Pancreas (tissue), 10 donors: Measurements from ENCODE around the gene ADRM1. TPM values are rescaled to one million over a fixed set of nuclear protein-coding genes. Genes with fewer than 3 reads are reported as not detected.

Experiments used
- ATAC-seq, 4 donors: fragments of 200-7000 bp; cut with Tn5 transposase; one replicate each; pipeline versions ENCODE4 v1.8.0 to v1.9.1; 2020; ENCODE audit warnings: mild to moderate bottlenecking in 4 of 4, moderate library complexity in 4 of 4
- DNase-seq, 6 donors: peaks; one replicate each; pipeline ENCODE4 v3.0.0-alpha.2; 2020
- FAIRE-seq: peaks from 2 replicates; lab custom pipeline; 2012; peaks lifted over from hg19 to GRCh38; lab: Jason Lieb, UNC
- H3K27ac ChIP-seq, 4 donors: fragments of 200-600 bp; sonication (generic); 1 replicate in 3 of 4; 2 replicates in 1 of 4; pipeline versions ENCODE4 v1.5.0 to v1.8.0; 2020
- H3K27me3 ChIP-seq, 4 donors: fragments of 200-600 bp; one replicate each; pipeline ENCODE4 v1.8.0; 2021
- H3K36me3 ChIP-seq, 3 donors: fragments of 200-600 bp; sonication (generic) in 1 of 3; one replicate each; pipeline versions ENCODE4 v1.5.0 to v1.8.0; 2020 to 2021
- H3K4me1 ChIP-seq, 3 donors: fragments of 200-600 bp; one replicate each; pipeline ENCODE4 v1.8.0; 2021
- H3K4me3 ChIP-seq, 4 donors: fragments of 200-600 bp; sonication (generic) in 2 of 4; one replicate each; pipeline versions ENCODE4 v1.5.0 to v1.8.0; 2020 to 2021
- H3K9me3 ChIP-seq, 4 donors: fragments of 200-600 bp; one replicate each; pipeline ENCODE4 v1.8.0; 2021
- WGBS, 2 donors: extraction: QIAGEN DNeasy Blood & Tissue Kit; methylation state at CpG; one replicate each; pipeline ENCODE4 v1.1.7; 2013; 5-methylcytosine and 5-hydroxymethylcytosine counted together
- intact Hi-C, 3 donors: fragments of 100-400 bp; cut with DNase I; formaldehyde crosslinking; loops; one replicate each; pipeline versions ENCODE4 v1.11.1 to v1.14.2; 2022
- microRNA-seq, 2 donors: library from miRNA; unstranded; fragments of <30 nt; microRNA quantifications; one replicate each; pipeline versions ENCODE4 to v1.1.0, GENCODE V29; 2019 to 2020
- polyA plus RNA-seq, 2 donors: library from polyadenylated mRNA; stranded (reverse); fragments of 200-250 nt; gene quantifications; one replicate each; pipeline ENCODE4 v1.2.3, GENCODE V29; 2013
- total RNA-seq, 6 donors: library from RNA; stranded (reverse); fragmentation: NEBNext Ultra II Directional in 4 of 6; extraction: Animal tissue kit (Norgen Biotek cat#: 25700) in 4 of 6; gene quantifications; one replicate each; pipeline versions ENCODE4 v1.2.1 to v1.2.4, GENCODE V29; 2021 to 2023
- TF ChIP-seq, protein P1 (sequence below), 4 donors: fragments of 200-600 bp; sonication (generic) in 3 of 4; IDR thresholded peaks; one replicate each; pipeline versions ENCODE4 v1.5.0 to v1.8.0; 2021; ENCODE audit warnings: antibody characterized with exemption in 4 of 4
- donor health status: healthy with polysubstance abuse.
- donor health status: DM: no; HTN: no; CAD: no; lungs with moderate emphysema.
- donor health status: DM: no; HTN: no; CAD: no.
- donor health status: control.
- donor health status: control.
- donor health status: Bipolar disorder and iron deficiency.
- donor health status: DM: yes; HTN: yes; CAD: no.
- donor health status: DM: no; HTN: no; CAD: no.
- donor health status: DM: no; HTN: no; CAD: no.
- donor health status: DM: yes; HTN: yes; CAD: no.

ADRM1 gene
- total and polyA plus RNA-seq, 8 donors: 33.3 to 76.0 (median 41.7) TPM

DNA sequence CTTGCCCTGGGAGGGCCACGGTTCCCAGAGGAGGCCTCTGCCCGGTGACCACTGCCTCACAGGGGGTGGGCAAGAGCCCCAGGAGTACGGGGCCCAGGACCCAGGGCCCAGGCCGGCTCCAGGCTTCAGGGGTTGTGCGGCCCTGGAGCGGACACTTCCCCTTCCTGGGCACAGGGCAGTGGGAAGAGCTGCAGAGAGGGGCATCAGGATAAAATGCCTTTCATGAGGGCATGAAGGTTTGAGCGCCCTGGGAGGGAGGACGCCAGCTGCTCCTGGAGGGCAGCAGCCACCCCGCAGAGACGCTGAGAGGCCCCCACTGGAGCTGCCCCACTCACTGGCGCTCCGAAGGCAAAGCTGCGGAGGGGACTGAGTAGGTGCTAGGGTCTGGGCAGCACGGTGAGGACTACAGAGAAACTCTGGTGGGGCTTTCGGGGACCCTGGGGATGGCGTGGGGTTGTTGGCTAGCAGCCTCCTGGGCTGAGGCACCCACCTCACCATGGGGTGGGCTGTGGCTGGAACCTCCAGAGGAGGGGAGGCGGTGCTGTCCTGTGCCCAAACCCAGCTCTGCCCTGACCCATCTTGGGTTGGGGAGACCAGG lies 53.9 kb downstream of the ADRM1 start:
- 78 to 79% methylated on average over 17 of the region's 17 CpGs for WGBS, 2 donors
- no peaks in the 10 kb centered on the region for H3K9me3 ChIP-seq
- peak overlapping the region; percentile 17 to 62 (median 60) for H3K27ac ChIP-seq
- FAIRE-seq (no peak), DNase-seq (peak in 2 of 6 donors; percentile 25 to 56), ATAC-seq (peak in 1 of 4 donors; percentile 2)
- TF ChIP-seq, protein P1, sequence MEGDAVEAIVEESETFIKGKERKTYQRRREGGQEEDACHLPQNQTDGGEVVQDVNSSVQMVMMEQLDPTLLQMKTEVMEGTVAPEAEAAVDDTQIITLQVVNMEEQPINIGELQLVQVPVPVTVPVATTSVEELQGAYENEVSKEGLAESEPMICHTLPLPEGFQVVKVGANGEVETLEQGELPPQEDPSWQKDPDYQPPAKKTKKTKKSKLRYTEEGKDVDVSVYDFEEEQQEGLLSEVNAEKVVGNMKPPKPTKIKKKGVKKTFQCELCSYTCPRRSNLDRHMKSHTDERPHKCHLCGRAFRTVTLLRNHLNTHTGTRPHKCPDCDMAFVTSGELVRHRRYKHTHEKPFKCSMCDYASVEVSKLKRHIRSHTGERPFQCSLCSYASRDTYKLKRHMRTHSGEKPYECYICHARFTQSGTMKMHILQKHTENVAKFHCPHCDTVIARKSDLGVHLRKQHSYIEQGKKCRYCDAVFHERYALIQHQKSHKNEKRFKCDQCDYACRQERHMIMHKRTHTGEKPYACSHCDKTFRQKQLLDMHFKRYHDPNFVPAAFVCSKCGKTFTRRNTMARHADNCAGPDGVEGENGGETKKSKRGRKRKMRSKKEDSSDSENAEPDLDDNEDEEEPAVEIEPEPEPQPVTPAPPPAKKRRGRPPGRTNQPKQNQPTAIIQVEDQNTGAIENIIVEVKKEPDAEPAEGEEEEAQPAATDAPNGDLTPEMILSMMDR (IDR thresholded peaks at IDR 0.05): no peak
- no peak overlapping the region for H3K4me3 ChIP-seq
- peaks cover 0 to 3% (median 0%) of the 10 kb centered on the region in 3 donors for H3K36me3 ChIP-seq
- intact Hi-C loops: no loop called here
- peaks cover 0 to 13% (median 3%) of the 10 kb centered on the region in 3 donors for H3K4me1 ChIP-seq
- H3K27me3 ChIP-seq: no peaks in the 10 kb centered on the region

DNA sequence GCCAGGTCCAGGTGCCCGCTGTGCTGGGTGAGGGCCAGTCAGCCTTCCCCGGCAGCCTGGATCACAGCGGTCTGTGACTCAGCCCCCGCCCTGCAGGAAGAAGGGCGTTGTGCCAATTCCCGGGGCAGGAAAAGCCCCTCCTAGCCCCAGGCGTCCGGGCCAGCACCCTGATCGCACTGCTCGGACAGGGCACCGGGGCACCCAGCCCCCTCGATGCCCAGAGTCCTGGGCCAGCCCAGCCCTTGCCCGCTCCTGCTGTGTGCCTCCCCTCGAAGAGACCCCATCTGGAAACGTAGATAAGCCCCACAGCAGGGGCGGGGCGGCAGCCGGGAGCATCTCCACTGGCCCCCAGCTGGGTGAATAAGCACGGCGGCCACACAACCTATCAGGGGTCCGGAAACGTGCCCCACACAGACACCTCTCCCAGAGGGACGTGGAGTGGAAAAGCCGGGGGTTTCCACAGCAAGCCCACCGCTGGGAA lies 54.4 kb downstream of the ADRM1 start:
- H3K9me3 ChIP-seq: no peaks in the 10 kb centered on the region
- intact Hi-C loops: no loop called here
- ATAC-seq (peak in 2 of 4 donors; percentile 33 to 40), FAIRE-seq (no peak), DNase-seq (peak in 2 of 6 donors; percentile 70 to 84)
- H3K36me3 ChIP-seq: no peaks in the 10 kb centered on the region
- H3K27me3 ChIP-seq: no peaks in the 10 kb centered on the region
- TF ChIP-seq, protein P1 (IDR thresholded peaks at IDR 0.05): no peak
- H3K27ac ChIP-seq: peak overlapping the region in 3 of 4 donors; percentile 17 to 62 (median 61)
- WGBS, 2 donors: 58 to 60% methylated on average over 21 to 25 of the region's 25 CpGs
- no peak overlapping the region for H3K4me3 ChIP-seq
- peaks cover 0 to 13% (median 3%) of the 10 kb centered on the region in 3 donors for H3K4me1 ChIP-seq

DNA sequence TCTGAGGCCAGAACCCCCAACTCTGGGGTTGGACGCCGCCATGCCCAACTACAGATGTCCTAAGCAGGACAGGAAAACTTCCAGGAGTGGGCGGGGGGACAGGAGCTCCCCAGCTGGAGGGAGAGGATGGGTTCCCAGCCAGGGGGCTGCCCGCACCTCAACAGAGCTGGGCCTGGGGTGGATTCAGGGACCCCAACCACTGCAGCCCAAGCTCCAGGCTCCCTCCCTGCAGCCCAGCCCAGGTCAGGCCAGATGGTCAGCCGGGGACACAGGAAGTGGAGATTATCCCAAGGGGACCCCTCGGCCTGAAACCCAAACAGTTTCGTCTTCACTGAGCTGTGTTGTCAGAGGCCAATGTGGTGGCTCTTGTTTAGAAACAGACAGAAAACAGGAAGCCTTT lies 54.9 kb downstream of the ADRM1 start:
- no peaks in the 10 kb centered on the region for H3K27me3 ChIP-seq
- intact Hi-C loops: no loop called here
- ATAC-seq (no peak), FAIRE-seq (no peak), DNase-seq (peak in 2 of 6 donors; percentile 30 to 67)
- H3K27ac ChIP-seq: peak overlapping the region; percentile 13 to 62 (median 56)
- no peaks in the 10 kb centered on the region for H3K9me3 ChIP-seq
- no peak overlapping the region for H3K4me3 ChIP-seq
- peaks cover 0 to 13% (median 3%) of the 10 kb centered on the region in 3 donors for H3K4me1 ChIP-seq
- TF ChIP-seq, protein P1 (IDR thresholded peaks at IDR 0.05): no peak
- H3K36me3 ChIP-seq: no peaks in the 10 kb centered on the region
- WGBS, 2 donors: 79 to 83% methylated on average over 7 of the region's 7 CpGs

Small RNA genes lying within 50 kb of the gene (microRNA-seq; reads per million reads assigned to microRNA genes)
- gene MIR4758: 0 reads per million in 2 donors

Other genes starting within 250 kb of the ADRM1 start
- gene TAF4, start 237.1 kb upstream of the ADRM1 start, total RNA-seq: 10 to 100 TPM in 1 of 6 donors, 1 to 10 TPM in 5; 7.1 to 15.2 (median 8.4) TPM
- 1 to 10 TPM; 5.7 to 9.2 TPM for gene TAF4, start 237.1 kb upstream of the ADRM1 start, polyA plus RNA-seq
- 10 to 100 TPM; 14.9 to 19.7 (median 16.7) TPM for gene LSM14B, start 180.5 kb upstream of the ADRM1 start, total RNA-seq
- gene LSM14B, start 180.5 kb upstream of the ADRM1 start, polyA plus RNA-seq: 10 to 100 TPM in 1 of 2 donors, 1 to 10 TPM in 1; 8.4 to 20.1 TPM
- 100 to 1,000 TPM in 1 of 6 donors, 10 to 100 TPM in 5; 55.6 to 105 (median 74.3) TPM for gene PSMA7, start 159.6 kb upstream of the ADRM1 start, total RNA-seq
- 100 to 1,000 TPM in 1 of 2 donors, 10 to 100 TPM in 1; 67.9 to 119 TPM for gene PSMA7, start 159.6 kb upstream of the ADRM1 start, polyA plus RNA-seq
- gene SS18L1, start 159.2 kb upstream of the ADRM1 start, total RNA-seq: 1 to 10 TPM; 6.6 to 9.7 (median 7.4) TPM
- 10 to 100 TPM; 13.0 to 19.3 TPM for gene SS18L1, start 159.2 kb upstream of the ADRM1 start, polyA plus RNA-seq
- gene MTG2, start 120.0 kb upstream of the ADRM1 start, total RNA-seq: 10 to 100 TPM in 5 of 6 donors, 1 to 10 TPM in 1; 9.7 to 21.1 (median 13.1) TPM
- gene MTG2, start 120.0 kb upstream of the ADRM1 start, polyA plus RNA-seq: 10 to 100 TPM; 36.2 to 55.3 TPM
- gene HRH3, start 82.7 kb upstream of the ADRM1 start, total RNA-seq: under 1 TPM in 1 of 6 donors, not detected in 5; 0.08 TPM
- under 1 TPM; 0.02 to 0.04 TPM for gene HRH3, start 82.7 kb upstream of the ADRM1 start, polyA plus RNA-seq
- gene OSBPL2, start 64.5 kb upstream of the ADRM1 start, total RNA-seq: 10 to 100 TPM; 42.4 to 56.8 (median 49.2) TPM
- 10 to 100 TPM; 33.3 to 34.6 TPM for gene OSBPL2, start 64.5 kb upstream of the ADRM1 start, polyA plus RNA-seq
- 10 to 100 TPM; 43.6 to 89.5 (median 59.4) TPM for gene LAMA5, start 64.3 kb downstream of the ADRM1 start, total RNA-seq
- gene LAMA5, start 64.3 kb downstream of the ADRM1 start, polyA plus RNA-seq: 100 to 1,000 TPM; 259 to 344 TPM
- 1,000 to 10,000 TPM in 2 of 6 donors, 100 to 1,000 TPM in 4; 662 to 1,102 (median 850) TPM for gene RPS21, start 84.1 kb downstream of the ADRM1 start, total RNA-seq
- gene RPS21, start 84.1 kb downstream of the ADRM1 start, polyA plus RNA-seq: 1,000 to 10,000 TPM; 2,124 to 2,141 TPM
- gene CABLES2, start 104.3 kb downstream of the ADRM1 start, total RNA-seq: 1 to 10 TPM; 1.4 to 2.3 (median 1.9) TPM
- gene CABLES2, start 104.3 kb downstream of the ADRM1 start, polyA plus RNA-seq: 1 to 10 TPM; 1.5 to 2.9 TPM
- 1 to 10 TPM in 3 of 6 donors, under 1 TPM in 3; 0.66 to 2.5 (median 1.0) TPM for gene RBBP8NL, start 124.5 kb downstream of the ADRM1 start, total RNA-seq
- 1 to 10 TPM; 2.0 to 4.8 TPM for gene RBBP8NL, start 124.5 kb downstream of the ADRM1 start, polyA plus RNA-seq
- under 1 TPM in 1 of 6 donors, not detected in 5; 0.34 TPM for gene GATA5, start 173.0 kb downstream of the ADRM1 start, total RNA-seq
- under 1 TPM; 0.02 to 0.15 TPM for gene GATA5, start 173.0 kb downstream of the ADRM1 start, polyA plus RNA-seq